ENCODE measurements around the gene SYNE1. TPM values are rescaled to one million over a fixed set of nuclear protein-coding genes. Genes with fewer than 3 reads are reported as not detected.
"Not testable (repeated sequence)": the region's sequence is repeated elsewhere in the genome, so short reads cannot be mapped to it uniquely, and the experiment has no call there.

Gene SYNE1
- total RNA-seq, 1 donor = 101 TPM

- DNase-seq (ENCODE audit: low read depth) = no peak
- H3K4me3 ChIP-seq (ENCODE audit: low read depth, low read length) = no peak overlapping the region
- no peak for TF ChIP-seq CTCF (IDR thresholded peaks at IDR 0.05; ENCODE audit: insufficient read depth, low read depth, low read length)
Measured at GRCh38 chr6:152499931-152500330, 137.2 kb downstream of the SYNE1 start.

- DNase-seq (ENCODE audit: low read depth) = no peak
- TF ChIP-seq CTCF (IDR thresholded peaks at IDR 0.05; ENCODE audit: insufficient read depth, low read depth, low read length) = no peak
Measured at GRCh38 chr6:152496731-152497130, 140.4 kb downstream of the SYNE1 start.

GRCh38 chr6:152495456-152495855 is 141.7 kb downstream of the SYNE1 start:
- H3K4me3 ChIP-seq (ENCODE audit: low read depth, low read length); DNase-seq (ENCODE audit: low read depth): not testable (repeated sequence)

More at GRCh38 chr6:152496731-152497130, 140.4 kb downstream of the SYNE1 start:
- no peak overlapping the region for H3K4me3 ChIP-seq (ENCODE audit: low read depth, low read length)

DNA sequence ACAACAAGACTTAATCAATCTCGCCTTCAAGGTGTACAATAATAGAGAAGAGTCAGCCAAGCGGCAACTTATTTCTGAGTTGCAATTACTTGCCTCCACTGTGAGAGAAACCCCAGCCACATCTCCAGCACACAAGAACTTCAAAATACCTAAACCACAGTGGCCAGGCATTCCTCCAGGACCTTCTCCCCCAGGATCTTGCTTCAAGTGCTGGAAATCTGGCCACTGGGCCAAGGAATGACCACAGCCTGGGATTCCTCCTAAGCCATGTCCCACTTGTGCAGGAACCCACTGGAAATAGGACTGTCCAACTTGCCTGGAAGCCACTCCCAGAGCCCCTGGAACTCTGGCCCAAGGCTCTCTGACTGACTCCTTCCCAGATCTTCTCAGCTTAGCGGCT is 144.9 kb downstream of the SYNE1 start:
- not testable (repeated sequence) for DNase-seq (ENCODE audit: low read depth); H3K4me3 ChIP-seq (ENCODE audit: low read depth, low read length)

- DNase-seq (ENCODE audit: low read depth); H3K4me3 ChIP-seq (ENCODE audit: low read depth, low read length): not testable (repeated sequence)
Measured at GRCh38 chr6:152491501-152491900, 145.7 kb downstream of the SYNE1 start.

DNA sequence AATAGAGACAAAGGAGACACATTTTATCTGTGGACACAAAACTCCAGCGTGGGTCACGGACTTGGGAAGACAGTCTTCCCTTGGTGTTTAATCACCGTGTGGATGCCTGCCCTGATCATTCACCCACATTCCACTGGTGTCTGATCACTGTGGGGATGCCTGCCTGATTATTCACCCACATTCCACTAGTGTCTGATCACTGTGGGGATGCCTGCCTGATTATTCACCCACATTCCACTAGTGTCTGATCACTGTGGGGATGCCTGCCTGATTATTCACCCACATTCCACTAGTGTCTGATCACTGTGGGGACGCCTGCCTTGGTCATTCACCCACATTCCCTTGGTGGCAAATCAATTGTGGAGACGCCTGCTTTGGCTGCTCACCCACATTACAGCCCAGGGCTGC is 146.2 kb downstream of the SYNE1 start:
- peak; percentile 8 for DNase-seq (ENCODE audit: low read depth)

DNA sequence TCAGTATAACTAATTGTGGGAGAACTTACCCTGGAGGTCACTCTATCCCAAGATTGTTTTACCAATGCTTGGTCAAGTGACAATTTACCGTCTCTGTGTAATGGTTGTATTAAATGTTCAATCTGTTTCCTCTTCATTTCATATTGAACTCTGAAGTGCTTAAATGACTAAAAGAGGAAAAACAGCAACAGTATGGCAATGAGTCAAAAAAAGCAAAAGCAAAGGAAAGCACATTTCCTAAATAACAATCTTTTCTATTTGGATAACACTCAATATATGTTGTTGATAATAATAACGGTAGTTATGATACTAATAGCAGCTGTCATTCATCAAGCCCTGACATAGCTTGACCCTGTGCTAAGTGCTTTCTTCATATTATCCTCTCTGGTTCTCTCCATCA is 152.4 kb downstream of the SYNE1 start:
- TF ChIP-seq CTCF (IDR thresholded peaks at IDR 0.05; ENCODE audit: insufficient read depth, low read depth, low read length) = no peak

More for the DNA sequence above, 146.2 kb downstream of the SYNE1 start:
- H3K4me3 ChIP-seq (ENCODE audit: low read depth, low read length) = not testable (repeated sequence)

GRCh38 chr6:152482289-152482688 is 154.9 kb downstream of the SYNE1 start:
- no peak overlapping the region for H3K4me3 ChIP-seq (ENCODE audit: low read depth, low read length)
- DNase-seq (ENCODE audit: low read depth) = no peak

More for the DNA sequence above, 152.4 kb downstream of the SYNE1 start:
- no peak overlapping the region for H3K4me3 ChIP-seq (ENCODE audit: low read depth, low read length)
- no peak for DNase-seq (ENCODE audit: low read depth)

More at GRCh38 chr6:152482289-152482688, 154.9 kb downstream of the SYNE1 start:
- no peak for TF ChIP-seq CTCF (IDR thresholded peaks at IDR 0.05; ENCODE audit: insufficient read depth, low read depth, low read length)

Data from fibroblast of villous mesenchyme (primary cell).